Activated CD8-positive, alpha-beta memory T cell treated with anti-CD3 and anti-CD28 coated beads, Interleukin-2, amount 50 U/mL, for 1 hour (primary cell): ENCODE results near the gene SLC15A4.
"Not testable (repeated sequence)": the region's sequence is repeated elsewhere in the genome, so short reads cannot be mapped to it uniquely, and the experiment has no call there.

Experiments used
- DNase-seq: peaks from one replicate; pipeline ENCODE4 v3.0.0-alpha.2; 2020; ENCODE audit errors: extremely low read depth

Gene SLC15A4

DNA sequence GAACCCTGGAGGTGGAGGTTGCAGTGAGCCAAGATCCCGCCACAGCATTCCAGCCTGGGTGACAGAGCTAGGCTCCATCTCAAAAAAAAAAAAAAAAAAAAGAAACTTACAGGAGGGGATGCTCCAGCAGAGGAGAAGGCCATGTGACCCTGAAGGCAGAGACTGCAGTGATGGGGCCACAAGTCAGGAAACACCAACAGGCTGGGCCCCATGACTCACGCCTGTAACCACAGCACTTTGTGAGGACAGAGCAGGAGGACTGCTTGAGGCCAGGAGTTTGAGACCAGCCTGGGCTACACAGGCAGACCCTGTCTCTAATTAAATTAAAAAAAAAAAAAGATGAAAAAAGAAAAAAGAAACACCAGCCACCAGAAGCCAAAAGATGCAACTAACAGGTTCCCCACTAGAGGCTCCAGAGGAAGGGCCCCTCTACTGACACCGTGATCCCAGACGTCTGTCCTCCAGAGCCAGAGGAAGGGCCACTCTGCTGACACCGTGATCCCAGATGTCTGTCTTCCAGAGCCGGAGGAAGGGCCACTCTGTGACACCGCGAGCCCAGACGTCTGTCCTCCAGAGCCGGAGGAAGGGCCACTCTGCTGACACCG, 20.4 kb upstream of the SLC15A4 start:
- no peak for DNase-seq

DNA sequence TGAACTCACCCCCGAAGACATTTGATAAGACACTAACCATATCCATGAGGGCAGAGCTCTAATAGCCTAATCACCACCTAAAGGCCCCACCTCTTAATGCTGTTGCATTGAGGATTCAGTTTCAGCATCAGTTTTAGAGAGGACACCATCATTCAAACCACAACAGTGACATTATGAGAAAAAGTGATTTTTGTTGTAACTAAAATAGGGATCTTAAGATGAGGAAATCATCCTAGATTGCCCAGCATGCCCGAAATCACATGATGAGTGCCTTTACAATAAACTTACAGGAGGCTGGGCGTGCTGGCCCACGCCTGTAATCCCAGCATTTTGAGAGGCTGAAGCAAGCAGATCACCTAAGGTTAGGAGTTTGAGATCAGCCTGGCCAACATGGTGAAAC, 19.8 kb upstream of the SLC15A4 start:
- no peak for DNase-seq

DNA sequence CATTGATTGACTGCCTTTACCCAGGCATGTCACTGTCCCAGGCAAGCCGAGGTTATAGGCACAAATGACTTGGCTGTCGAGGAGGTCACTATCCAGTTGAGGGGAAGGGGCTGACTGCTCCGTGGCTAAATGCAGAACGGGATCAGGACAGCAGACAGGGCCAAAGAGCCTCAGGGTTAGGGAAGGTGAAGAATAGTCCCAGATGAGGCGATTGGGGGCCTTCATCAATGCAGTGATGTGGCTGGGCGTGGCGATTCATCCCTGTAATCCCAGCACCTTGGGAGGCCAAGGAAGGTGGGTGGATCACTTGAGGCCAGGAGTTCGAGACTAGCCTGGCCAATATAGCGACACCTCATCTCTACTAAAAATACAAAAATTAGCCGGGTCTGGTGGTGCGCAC, 18.8 kb upstream of the SLC15A4 start:
- no peak for DNase-seq

DNA sequence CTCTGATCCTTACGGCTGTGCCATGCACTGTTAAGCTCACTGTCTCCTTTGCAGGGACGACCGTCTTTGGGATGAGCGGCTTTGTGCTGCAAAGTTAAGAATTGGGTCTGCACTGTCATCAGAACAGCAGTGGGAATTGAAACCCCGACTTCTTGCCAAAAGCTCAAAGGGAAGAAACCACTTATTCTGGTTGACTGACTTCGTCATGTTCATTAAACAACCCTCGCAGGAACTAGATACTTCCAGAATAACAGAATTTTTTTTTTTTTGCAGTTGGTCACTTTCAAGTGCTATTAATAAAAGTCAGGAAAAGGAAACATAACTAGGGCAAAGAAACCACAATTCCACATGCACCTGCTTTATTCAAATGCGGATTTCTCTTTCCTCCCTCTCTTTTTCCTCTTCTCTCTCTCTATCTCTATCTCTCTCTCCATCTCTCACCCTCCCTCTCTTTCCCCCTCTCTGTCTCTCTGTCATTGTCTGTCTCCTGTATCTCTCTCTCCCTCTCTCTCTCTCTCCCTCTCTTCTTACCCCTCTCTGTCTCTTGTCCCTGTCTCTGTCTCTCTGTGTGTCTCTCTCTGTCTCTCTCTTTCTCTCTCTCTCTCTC, 17.2 kb upstream of the SLC15A4 start:
- DNase-seq, result no peak

DNA sequence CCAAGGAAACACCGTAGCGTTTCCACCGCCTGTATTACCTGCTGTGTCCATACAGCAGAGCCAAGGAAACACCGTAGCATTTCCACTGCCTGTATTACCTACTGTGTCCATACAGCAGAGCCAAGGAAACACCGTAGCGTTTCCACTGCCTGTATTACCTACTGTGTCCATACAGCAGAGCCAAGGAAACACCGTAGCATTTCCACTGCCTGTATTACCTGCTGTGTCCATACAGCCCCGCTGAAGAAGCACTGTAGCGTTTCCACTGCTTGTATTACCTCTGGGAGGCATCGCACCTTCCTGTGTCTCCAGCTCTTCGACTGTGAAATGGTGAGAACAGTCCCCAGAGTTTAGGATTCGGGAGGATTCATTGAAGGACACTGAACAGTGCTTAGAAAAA, 16.1 kb upstream of the SLC15A4 start:
- DNase-seq, result not testable (repeated sequence)

DNA sequence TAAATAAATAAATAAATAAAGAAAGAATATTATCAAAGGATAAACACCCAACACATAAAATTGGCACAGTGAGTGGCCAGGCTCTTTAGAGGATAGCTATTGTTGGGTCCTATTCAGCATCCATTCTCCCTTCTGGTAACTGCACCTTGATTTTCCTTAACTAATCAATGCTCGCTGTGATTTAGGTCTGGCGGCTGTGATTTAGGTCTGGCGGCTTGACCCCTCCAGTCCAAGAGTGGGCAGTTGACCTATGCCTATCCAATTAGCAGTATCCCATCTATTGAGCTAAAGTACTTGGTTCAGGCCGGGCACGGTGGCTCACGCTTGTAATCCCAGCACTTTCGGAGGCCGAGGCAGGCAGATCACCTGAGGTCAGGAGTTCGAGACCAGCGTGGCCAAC, 9.7 kb upstream of the SLC15A4 start:
- DNase-seq, result no peak

DNA sequence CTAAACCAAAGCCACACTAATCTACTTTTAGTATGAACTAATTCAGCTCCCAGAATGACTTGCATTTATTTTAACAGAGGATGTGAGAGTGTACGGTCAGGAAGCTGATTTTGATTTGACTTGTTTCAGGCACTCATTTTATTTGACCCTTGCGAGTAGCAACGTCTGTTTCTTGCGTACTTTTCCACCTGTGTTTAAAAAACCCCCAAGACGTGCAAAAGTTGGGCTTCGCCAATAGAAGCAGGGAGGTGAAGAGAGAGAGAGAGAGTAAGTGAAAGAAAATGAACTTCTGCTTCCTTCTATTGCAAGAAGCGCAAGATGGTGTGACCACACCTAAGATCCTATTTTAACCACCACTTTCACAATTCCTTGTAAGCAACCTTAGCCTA, 6.7 kb upstream of the SLC15A4 start:
- DNase-seq, result no peak

DNA sequence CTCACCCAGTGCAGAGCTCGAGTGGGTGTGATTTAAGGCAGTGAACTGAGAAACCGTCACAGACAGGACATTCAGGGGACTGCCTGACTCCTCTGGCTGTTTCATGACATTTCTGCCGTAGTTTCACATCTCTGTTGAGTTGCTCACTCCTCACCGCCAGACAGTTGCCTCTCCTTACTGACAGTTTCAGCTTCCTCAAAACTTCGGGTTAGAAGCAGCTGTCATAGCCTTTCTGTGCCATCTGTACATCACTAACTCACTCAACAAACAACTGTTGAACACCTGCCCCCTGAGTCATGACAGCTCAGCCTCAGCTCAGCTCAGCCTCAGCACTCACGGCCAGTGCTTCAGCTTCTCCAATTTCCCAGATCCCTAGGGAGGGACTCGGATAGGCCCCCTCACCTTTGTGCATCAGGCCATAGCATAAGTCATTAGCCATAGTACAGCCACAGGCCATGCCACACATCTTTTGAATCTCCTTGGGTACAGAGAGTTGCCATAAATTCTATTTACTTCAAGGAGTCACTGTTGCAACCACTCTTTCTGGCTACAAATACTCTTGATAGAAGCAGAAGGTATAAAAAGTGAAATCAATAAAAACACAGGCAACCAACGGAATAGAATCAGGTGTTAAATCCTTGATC, 6.2 kb upstream of the SLC15A4 start:
- DNase-seq, result no peak

DNA sequence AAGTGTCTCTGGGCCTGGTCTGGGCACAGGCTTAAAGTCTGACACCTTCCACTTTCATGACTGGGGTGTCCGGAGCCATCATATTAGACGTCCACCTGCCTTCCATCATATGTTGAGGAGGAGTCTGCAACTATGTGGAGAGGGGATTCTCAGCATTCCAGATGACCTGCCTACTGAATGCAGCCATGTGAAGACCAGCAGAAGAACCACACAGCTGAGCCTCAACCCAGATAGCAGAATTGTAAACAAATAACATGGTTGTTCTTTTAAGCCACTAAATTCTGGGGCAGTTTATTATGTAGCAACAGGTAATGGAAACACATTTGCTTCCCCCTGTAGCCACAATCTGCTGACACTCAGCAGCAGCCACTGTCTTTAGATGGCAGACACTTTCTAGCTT, 4.0 kb upstream of the SLC15A4 start:
- DNase-seq, result no peak

DNA sequence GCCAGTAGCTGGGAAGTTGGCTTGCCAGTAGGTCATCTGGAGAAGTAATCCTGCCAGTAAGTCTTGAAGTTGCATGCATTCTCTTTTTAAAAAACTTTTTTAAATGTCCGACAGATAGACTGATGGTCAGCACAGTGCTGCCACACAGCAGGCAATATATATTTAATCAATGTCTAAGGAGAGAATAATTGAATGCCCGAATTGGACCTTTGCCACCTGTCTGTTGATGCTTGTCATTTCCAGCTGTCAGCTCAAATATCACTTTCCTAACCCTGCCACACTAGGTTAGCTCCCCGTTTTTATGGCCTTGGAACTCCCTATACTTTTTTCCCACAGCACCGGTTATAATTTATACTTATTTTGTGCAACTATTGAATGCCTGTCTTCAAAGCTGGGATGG, 2.1 kb upstream of the SLC15A4 start:
- no peak for DNase-seq

DNA sequence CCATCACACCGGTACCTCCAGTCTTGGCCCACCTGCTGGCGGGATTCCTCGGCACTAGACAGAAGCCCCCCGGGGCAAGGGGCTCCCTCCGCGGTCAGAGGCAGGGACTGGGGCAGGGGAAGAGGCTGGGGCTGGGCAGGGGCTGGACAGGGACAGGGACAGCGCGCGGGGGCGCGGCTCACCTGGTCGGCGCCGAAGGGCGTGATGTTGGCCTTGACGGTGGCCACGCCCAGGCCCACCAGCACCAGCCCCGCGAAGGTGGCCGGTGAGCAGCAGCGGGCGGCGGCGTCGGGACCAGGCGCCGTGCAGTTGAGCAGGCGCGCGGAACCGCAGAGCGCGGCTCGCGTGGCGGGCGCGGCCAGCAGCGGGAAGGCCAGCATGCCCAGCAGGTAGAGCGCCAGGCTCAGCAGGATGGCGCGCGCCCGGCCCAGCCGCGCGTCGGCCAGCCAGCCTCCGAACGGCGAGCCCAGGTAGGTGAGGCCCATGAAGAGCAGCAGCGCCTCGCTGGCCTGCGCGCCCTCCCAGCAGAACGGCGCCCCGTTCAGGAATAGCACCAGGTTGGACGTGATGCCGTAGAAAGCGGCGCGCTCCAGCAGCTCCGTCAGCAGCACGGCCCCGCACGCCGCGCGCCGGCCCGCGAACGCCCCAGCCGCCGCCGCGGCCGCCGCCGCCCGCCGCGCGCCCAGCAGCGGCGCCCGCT, 392 bp downstream of the SLC15A4 start:
- no peak for DNase-seq

DNA sequence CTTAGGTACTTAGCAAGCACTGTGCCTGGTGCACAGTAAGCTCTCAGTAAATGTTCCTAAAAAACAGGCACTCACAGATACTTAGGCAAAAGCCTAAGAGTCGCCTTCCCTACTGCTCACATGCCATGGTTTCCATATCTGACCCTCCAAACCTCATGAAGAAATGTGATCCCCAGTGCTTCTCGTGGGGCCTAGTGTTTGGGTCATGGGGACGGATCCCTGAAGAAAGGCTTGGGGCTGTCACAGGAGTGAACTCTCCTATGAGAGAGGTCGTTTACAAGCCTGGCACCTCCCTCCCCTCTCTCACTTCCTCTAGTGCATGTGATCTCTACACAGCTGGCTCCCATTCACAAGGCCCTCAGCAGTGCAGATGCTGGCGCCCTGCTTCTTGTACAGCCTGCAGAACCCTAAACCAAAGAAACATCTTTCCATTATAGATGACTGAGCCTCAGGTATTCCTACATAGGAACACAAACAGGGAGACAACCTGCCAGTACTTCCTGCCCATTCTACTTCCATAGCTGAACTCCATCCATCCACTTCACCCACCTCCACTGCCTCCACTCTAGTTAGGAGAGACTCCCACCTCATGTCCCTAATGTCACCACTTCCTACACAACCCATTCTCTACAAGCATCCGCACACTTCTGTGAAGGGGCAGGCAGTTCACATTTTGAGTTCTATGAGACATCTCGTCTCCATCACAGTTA, 2.9 kb downstream of the SLC15A4 start:
- no peak for DNase-seq

DNA sequence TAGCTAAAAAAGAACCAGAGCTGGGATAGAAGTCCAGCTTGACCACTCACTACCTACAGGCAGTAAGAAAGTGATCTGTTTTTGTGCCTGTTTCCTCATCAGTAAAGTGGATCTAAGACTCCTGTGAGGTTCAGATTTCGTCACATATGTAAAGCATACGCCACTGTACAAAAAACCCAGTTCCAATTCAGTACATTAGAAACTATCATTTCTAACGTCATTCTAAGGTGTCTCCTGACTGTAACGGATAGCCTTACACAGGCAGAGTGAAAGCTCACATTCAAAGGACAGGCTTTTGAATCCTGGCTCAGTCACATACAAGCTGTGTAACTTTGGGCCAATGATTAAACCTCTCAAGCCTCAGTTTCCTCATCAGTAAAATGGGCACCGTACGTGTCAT, 3.5 kb downstream of the SLC15A4 start:
- no peak for DNase-seq

DNA sequence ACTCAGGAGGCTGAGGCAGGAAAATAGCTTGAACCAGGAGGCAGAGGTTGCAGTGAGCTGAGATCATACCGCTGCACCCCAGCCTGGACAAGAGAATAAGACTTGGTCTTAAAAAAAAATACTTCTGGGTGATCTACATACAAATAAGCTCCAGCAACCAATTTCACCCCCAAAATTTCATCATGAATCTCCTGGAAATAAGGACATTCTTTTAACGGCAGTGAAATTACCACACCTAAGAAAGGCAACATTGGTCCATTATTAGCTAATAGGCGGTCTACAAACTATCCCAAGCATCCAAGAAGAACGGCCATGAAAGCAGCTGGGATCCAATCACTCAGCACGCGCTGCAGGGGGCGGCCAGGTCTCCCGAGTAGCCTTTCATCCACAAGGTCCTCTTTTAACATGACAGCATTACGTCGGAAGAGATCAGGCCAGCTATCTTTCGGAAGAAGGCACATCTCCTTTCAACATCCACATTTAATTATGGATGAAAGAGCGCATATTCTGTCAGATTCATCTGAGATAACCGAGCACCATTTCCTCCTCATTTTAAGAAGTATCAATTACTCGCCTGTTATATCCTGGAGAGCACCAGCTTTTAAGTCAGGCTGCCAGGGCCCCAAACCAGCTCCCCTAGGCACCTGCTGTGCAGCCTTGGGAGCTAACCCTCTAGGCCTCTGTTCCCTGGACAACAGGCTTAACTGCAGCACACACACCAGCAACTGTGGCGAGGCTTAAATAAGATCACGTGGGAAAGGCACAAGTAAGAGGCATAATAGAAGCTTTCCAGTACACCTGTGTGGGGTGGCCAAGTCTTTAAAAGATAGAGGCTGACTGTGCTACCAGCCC, 4.2 kb downstream of the SLC15A4 start:
- DNase-seq, result no peak

DNA sequence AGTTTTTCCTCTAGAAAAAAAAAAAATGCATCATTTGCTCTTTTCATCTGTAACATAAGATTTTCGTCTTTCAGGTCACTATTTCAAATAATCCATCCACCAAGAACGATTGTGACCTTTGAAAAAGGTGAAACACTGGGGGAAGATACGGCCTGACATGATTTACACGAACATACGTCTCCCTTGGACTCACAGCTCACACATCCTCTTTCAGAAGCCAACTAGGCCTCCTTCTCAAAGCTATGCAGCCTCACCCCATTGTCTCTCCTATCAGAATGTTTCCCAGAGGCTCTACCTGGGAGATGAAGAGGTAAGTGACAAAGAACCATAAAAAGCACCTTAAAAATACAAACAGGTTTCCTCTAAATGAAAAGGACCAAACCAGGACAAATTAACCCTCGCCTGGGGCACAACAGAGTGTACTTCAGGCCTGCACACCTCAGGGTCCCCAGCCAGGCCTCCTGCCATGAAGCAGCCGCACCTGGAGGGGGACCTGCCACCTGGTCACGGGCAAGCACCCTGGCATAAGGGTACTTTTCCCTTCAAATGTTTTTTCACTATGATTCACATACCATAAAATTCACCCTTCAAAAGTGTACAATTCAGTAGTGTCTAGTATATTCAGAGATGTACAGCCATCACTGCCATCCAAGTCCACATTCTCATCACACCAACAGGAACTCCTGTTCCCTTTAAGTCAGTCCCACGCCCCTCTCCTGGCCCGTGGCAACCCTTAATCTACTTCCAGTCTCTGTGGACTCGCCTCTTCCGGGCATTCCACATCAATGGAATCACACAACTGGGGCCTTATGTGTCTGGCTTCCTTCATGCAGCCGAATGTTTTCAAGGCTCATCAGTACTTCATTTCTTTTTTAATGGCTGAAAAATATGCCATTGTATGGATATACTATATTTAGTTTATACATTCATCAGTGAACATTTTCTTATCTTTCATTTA, 5.4 kb downstream of the SLC15A4 start:
- no peak for DNase-seq

DNA sequence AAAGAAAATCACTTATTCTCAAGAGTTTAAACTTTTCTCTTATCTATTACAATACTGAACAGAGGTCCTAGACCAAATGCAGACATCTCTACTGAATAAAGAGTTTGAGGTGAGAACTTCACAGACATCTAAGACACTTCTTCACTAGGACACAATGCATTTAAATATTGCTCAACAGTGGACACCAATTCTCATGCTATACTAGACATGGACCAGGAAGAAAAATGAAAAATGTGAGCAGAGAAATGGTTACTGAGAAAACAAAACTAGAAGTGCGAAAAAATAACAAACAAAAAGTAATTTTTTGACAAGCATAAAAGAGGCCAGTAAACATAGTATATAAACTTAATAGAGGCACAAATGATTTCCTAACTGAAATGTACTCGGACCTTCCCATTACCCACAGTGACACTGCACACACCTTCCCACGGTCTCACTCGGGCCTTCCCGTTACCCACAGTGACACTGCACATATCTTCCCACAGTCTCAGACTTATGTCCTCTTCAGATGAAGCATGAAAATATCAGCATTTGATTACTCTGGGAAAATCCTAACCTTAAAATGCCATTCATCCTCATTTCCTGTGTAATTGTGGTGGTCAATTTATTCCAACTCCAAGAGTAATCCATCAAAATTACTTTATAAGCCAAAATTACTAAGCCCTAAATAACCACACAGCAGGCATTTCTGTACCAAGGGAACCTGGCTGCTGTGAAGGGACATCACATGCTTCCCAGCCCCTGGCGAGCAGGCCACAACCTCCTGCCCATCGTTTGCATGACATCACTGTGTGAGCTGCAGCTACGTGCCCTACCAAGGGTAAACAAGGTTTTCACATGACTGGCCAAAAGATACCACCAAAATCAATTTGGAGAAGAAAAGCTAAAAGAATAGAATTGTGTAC, 6.4 kb downstream of the SLC15A4 start:
- DNase-seq, result no peak

DNA sequence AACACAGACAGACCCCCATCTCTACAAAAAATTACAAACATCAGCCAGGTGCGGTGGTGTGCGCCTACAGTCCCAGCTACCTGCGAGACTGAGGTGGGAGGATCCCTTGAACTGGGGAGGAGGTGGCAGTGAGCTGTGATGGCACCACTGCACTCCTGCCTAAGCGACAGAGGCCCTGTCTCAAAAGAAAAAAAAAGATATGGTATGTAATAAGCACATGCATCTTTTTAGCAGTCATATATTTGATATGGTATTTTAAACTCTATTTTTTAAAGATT, 7.2 kb downstream of the SLC15A4 start:
- no peak for DNase-seq

DNA sequence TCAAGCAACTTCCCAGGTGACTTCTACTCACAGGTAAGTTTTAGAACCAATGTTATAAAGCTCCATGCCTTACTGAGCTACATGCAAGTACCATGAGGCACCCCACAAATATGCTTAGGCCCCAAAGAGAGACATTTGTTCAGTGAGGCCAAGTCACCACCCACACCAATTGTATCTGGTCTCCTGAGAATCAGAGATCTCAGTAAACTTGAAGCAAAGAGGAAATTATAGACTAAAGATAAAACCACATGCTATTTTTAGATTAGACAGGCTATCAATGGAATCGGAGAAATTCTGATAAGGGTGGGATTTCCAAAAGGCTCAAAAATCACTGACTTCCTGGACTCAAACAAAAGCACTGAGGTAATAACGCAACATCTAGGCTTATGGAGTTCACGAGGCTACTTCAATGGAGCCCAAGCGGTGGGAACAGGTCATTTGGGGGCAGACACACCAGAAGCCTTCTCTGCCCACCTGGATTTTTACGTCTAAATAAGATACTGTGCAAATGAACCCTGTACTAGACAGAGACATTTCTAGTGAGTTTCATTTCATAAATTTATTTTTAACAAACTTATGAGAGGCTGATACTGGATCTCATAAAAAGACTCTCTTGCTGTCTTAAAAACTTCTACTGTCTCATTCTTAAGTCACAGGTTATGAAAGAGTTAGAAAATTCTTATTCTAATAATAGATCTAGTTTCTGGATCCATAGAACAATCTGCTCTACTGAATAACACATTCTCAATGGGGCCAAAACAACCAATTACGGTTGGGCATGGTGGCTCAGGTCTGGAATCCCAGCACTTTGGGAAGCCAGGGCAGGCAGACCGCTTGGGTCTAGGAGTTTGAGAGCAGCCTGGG, 7.7 kb downstream of the SLC15A4 start:
- no peak for DNase-seq
